ENCODE results near the gene ZNF14.

Gene ZNF14

GRCh38 chr19:19750842-19751790 lies 18.2 kb upstream of the ZNF14 start:
- ChIA-PET CTCF (interaction anchor here (1.1 kb wide), 1 partner anchor 10 kb away, joined by 3 read pairs; no protein-coding TSS in a partner anchor), POLR2A (no interaction called here)
- no peak for DNase-seq
- 97% methylated on average over 37 of the region's 40 CpGs for WGBS (ENCODE audit: insufficient coverage)
- Histone ChIP-seq H3K4me3 (ENCODE audit: control insufficient read depth in 1 of 7, extremely low read depth in 1 of 7, insufficient read depth in 4 of 7, low read depth in 2 of 7, low read length in 6 of 7) (no peak overlapping the region), H3K27me3 (replicated peaks in 2 of 5; ENCODE audit: control insufficient read depth in 4 of 5, insufficient read depth in 5 of 5, low read length in 4 of 5) (no peaks in the 10 kb centered on the region), H3K36me3 (ENCODE audit: control insufficient read depth in 4 of 4, insufficient read depth in 4 of 4, low read length in 3 of 4) (no peaks in the 10 kb centered on the region), H3K27ac (ENCODE audit: insufficient read depth in 1 of 2, low read depth in 1 of 2, low read length in 2 of 2, poor library complexity in 1 of 2, severe bottlenecking in 2 of 2) (no peak overlapping the region), H3K4me1 (ENCODE audit: control extremely low read depth in 1 of 4, control insufficient read depth in 4 of 4, insufficient read depth in 4 of 4, low read length in 3 of 4) (no peaks in the 10 kb centered on the region), H3K9me3 (ENCODE audit: control extremely low read depth in 1 of 5, control insufficient read depth in 4 of 5, insufficient read depth in 2 of 5, low read depth in 1 of 5, low read length in 4 of 5) (peaks cover 0 to 22% (median 4%) of the 10 kb centered on the region in 5 experiments)

- ChIA-PET CTCF (interaction anchor here (1.1 kb wide), 1 partner anchor 9 kb away, joined by 3 read pairs; no protein-coding TSS in a partner anchor), POLR2A (no interaction called here)
- Histone ChIP-seq H3K27ac (ENCODE audit: insufficient read depth in 1 of 2, low read depth in 1 of 2, low read length in 2 of 2, poor library complexity in 1 of 2, severe bottlenecking in 2 of 2) (no peak overlapping the region), H3K36me3 (ENCODE audit: control insufficient read depth in 4 of 4, insufficient read depth in 4 of 4, low read length in 3 of 4) (no peaks in the 10 kb centered on the region), H3K27me3 (replicated peaks in 2 of 5; ENCODE audit: control insufficient read depth in 4 of 5, insufficient read depth in 5 of 5, low read length in 4 of 5) (no peaks in the 10 kb centered on the region), H3K4me1 (ENCODE audit: control extremely low read depth in 1 of 4, control insufficient read depth in 4 of 4, insufficient read depth in 4 of 4, low read length in 3 of 4) (no peaks in the 10 kb centered on the region), H3K9me3 (ENCODE audit: control extremely low read depth in 1 of 5, control insufficient read depth in 4 of 5, insufficient read depth in 2 of 5, low read depth in 1 of 5, low read length in 4 of 5) (peaks cover 0 to 19% (median 4%) of the 10 kb centered on the region in 5 experiments), H3K4me3 (ENCODE audit: control insufficient read depth in 1 of 7, extremely low read depth in 1 of 7, insufficient read depth in 4 of 7, low read depth in 2 of 7, low read length in 6 of 7) (no peak overlapping the region)
- WGBS (ENCODE audit: insufficient coverage), result 96% methylated on average over 13 of the region's 17 CpGs
- DNase-seq, result no peak
Measured at GRCh38 chr19:19749908-19750841, 17.3 kb upstream of the ZNF14 start.

GRCh38 chr19:19749117-19749907 lies 16.4 kb upstream of the ZNF14 start:
- ChIA-PET CTCF (no interaction called here), POLR2A (no interaction called here)
- peaks cover 0 to 24% (median 4%) of the 10 kb centered on the region in 5 experiments for H3K9me3 ChIP-seq (ENCODE audit: control extremely low read depth in 1 of 5, control insufficient read depth in 4 of 5, insufficient read depth in 2 of 5, low read depth in 1 of 5, low read length in 4 of 5)
- 90% methylated on average over 13 of the region's 13 CpGs for WGBS (ENCODE audit: insufficient coverage)
- no peaks in the 10 kb centered on the region for H3K4me1 ChIP-seq (ENCODE audit: control extremely low read depth in 1 of 4, control insufficient read depth in 4 of 4, insufficient read depth in 4 of 4, low read length in 3 of 4)
- no peaks in the 10 kb centered on the region for H3K27me3 ChIP-seq (replicated peaks in 2 of 5; ENCODE audit: control insufficient read depth in 4 of 5, insufficient read depth in 5 of 5, low read length in 4 of 5)
- no peaks in the 10 kb centered on the region for H3K36me3 ChIP-seq (ENCODE audit: control insufficient read depth in 4 of 4, insufficient read depth in 4 of 4, low read length in 3 of 4)
- no peak overlapping the region for H3K27ac ChIP-seq (ENCODE audit: insufficient read depth in 1 of 2, low read depth in 1 of 2, low read length in 2 of 2, poor library complexity in 1 of 2, severe bottlenecking in 2 of 2)
- no peak for DNase-seq
- H3K4me3 ChIP-seq (ENCODE audit: control insufficient read depth in 1 of 7, extremely low read depth in 1 of 7, insufficient read depth in 4 of 7, low read depth in 2 of 7, low read length in 6 of 7), result no peak overlapping the region

- peaks cover 0 to 21% (median 5%) of the 10 kb centered on the region in 5 experiments for H3K9me3 ChIP-seq (ENCODE audit: control extremely low read depth in 1 of 5, control insufficient read depth in 4 of 5, insufficient read depth in 2 of 5, low read depth in 1 of 5, low read length in 4 of 5)
- DNase-seq, result no peak
- no peaks in the 10 kb centered on the region for H3K4me1 ChIP-seq (ENCODE audit: control extremely low read depth in 1 of 4, control insufficient read depth in 4 of 4, insufficient read depth in 4 of 4, low read length in 3 of 4)
- no peaks in the 10 kb centered on the region for H3K27me3 ChIP-seq (replicated peaks in 2 of 5; ENCODE audit: control insufficient read depth in 4 of 5, insufficient read depth in 5 of 5, low read length in 4 of 5)
- H3K27ac ChIP-seq (ENCODE audit: insufficient read depth in 1 of 2, low read depth in 1 of 2, low read length in 2 of 2, poor library complexity in 1 of 2, severe bottlenecking in 2 of 2), result no peak overlapping the region
- CTCF ChIA-PET, result no interaction called here
- H3K4me3 ChIP-seq (ENCODE audit: control insufficient read depth in 1 of 7, extremely low read depth in 1 of 7, insufficient read depth in 4 of 7, low read depth in 2 of 7, low read length in 6 of 7), result no peak overlapping the region
- no peaks in the 10 kb centered on the region for H3K36me3 ChIP-seq (ENCODE audit: control insufficient read depth in 4 of 4, insufficient read depth in 4 of 4, low read length in 3 of 4)
- WGBS (ENCODE audit: insufficient coverage), result 98% methylated on average over 7 of the region's 9 CpGs
- POLR2A ChIA-PET, result no interaction called here
Measured at GRCh38 chr19:19748249-19748938, 15.5 kb upstream of the ZNF14 start.

GRCh38 chr19:19747357-19748220 lies 14.7 kb upstream of the ZNF14 start:
- DNase-seq, result no peak
- Histone ChIP-seq H3K9me3 (ENCODE audit: control extremely low read depth in 1 of 5, control insufficient read depth in 4 of 5, insufficient read depth in 2 of 5, low read depth in 1 of 5, low read length in 4 of 5) (peaks cover 0 to 19% (median 5%) of the 10 kb centered on the region in 5 experiments), H3K4me3 (ENCODE audit: control insufficient read depth in 1 of 7, extremely low read depth in 1 of 7, insufficient read depth in 4 of 7, low read depth in 2 of 7, low read length in 6 of 7) (no peak overlapping the region), H3K27ac (ENCODE audit: insufficient read depth in 1 of 2, low read depth in 1 of 2, low read length in 2 of 2, poor library complexity in 1 of 2, severe bottlenecking in 2 of 2) (no peak overlapping the region), H3K36me3 (ENCODE audit: control insufficient read depth in 4 of 4, insufficient read depth in 4 of 4, low read length in 3 of 4) (no peaks in the 10 kb centered on the region), H3K27me3 (replicated peaks in 2 of 5; ENCODE audit: control insufficient read depth in 4 of 5, insufficient read depth in 5 of 5, low read length in 4 of 5) (no peaks in the 10 kb centered on the region), H3K4me1 (ENCODE audit: control extremely low read depth in 1 of 4, control insufficient read depth in 4 of 4, insufficient read depth in 4 of 4, low read length in 3 of 4) (no peaks in the 10 kb centered on the region)
- 89% methylated on average over 10 of the region's 13 CpGs for WGBS (ENCODE audit: insufficient coverage)
- ChIA-PET CTCF (no interaction called here), POLR2A (no interaction called here)
